Measurements from ENCODE around the gene PRKCE. TPM values are rescaled to one million over a fixed set of nuclear protein-coding genes. Genes with fewer than 3 reads are reported as not detected.

PRKCE gene
- total RNA-seq, 1 experiment from 2014 or later: 21.7 TPM

DNA sequence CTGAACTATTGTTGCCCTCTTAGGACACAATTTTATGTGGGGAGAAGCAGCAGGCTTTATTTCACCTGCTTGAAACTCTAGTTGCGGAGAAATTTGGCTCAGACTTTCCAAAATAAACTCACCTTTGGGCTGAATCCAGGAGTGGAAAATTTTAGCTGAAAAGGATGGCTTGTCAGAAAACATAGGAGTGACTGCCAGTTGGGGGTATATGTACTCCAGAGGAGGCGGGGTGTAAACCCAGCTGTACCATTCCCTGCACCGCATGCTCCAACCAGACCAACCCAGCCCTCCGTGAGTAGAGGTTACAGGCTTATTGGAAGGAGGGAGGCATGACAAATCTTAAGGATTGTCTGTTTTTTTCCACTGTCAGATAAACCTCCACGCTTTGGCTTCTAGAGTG, 53.8 kb downstream of the PRKCE start:
- Histone ChIP-seq H2AFZ (no peak overlapping the region), H3K9me2 (ENCODE audit: insufficient read depth) (no peaks in the 10 kb centered on the region), H3K9me3 (ENCODE audit: insufficient read depth, low read depth) (peaks cover 4% of the 10 kb centered on the region; the same call in 1 of the 2 replicates), H3K4me1 (replicated peaks; ENCODE audit: insufficient read depth) (peaks cover 9% of the 10 kb centered on the region), H3K4me3 (no peak overlapping the region), H3K4me2 (no peak overlapping the region), H3K27me3 (ENCODE audit: insufficient read depth, low read depth) (no peaks in the 10 kb centered on the region), H3K27ac (peak overlapping the region; percentile 24; the same call in 1 of the 2 replicates), H3F3A (ENCODE audit: insufficient read depth, low read depth) (no peaks in the 10 kb centered on the region), H3K36me3 (ENCODE audit: low read depth) (peaks cover 16% of the 10 kb centered on the region; the same call in 1 of the 2 replicates), H3K79me2 (ENCODE audit: low read depth) (peaks cover 11% of the 10 kb centered on the region), H4K20me1 (ENCODE audit: insufficient read depth) (no peaks in the 10 kb centered on the region)
- CTCF ChIA-PET: no interaction called here
- POLR2A ChIA-PET (ENCODE audit: unreplicated experiment): no interaction called here
- no TSS peak for BruUV-seq (replicated peaks)
- no peak for DNase-seq
- intact Hi-C loops (cut with micrococcal nuclease; ENCODE audit: unreplicated experiment): no loop called here
- TF ChIP-seq EZH2 (IDR thresholded peaks at IDR 0.05; ENCODE audit: low read depth): no peak
- TF ChIP-seq, protein P1, sequence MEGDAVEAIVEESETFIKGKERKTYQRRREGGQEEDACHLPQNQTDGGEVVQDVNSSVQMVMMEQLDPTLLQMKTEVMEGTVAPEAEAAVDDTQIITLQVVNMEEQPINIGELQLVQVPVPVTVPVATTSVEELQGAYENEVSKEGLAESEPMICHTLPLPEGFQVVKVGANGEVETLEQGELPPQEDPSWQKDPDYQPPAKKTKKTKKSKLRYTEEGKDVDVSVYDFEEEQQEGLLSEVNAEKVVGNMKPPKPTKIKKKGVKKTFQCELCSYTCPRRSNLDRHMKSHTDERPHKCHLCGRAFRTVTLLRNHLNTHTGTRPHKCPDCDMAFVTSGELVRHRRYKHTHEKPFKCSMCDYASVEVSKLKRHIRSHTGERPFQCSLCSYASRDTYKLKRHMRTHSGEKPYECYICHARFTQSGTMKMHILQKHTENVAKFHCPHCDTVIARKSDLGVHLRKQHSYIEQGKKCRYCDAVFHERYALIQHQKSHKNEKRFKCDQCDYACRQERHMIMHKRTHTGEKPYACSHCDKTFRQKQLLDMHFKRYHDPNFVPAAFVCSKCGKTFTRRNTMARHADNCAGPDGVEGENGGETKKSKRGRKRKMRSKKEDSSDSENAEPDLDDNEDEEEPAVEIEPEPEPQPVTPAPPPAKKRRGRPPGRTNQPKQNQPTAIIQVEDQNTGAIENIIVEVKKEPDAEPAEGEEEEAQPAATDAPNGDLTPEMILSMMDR (conservative IDR thresholded peaks at IDR 0.05): no peak

DNA sequence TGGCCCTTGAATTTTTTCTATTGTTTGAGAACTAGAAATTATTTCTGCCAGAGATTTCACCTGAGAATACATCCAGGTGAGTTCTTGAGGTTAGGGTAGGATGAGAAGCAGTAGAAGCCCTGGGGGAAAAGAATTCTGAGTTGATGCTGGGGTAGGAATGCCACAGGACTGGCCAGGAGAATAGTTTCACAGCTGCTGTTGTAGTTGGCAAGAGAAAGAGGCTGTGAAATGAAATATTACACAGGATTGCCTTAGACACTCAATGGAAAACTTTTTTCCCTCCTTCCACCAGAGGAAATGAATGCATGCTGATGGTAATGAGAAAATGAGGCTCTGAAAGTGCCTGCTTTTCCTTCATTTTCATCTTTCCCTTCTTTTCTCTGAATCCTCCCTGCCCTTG, 54.6 kb downstream of the PRKCE start:
- Histone ChIP-seq H3K4me1 (replicated peaks; ENCODE audit: insufficient read depth) (peaks cover 9% of the 10 kb centered on the region), H3K27ac (peak overlapping the region; percentile 49), H3F3A (ENCODE audit: insufficient read depth, low read depth) (no peaks in the 10 kb centered on the region), H3K4me3 (no peak overlapping the region), H3K9me2 (ENCODE audit: insufficient read depth) (no peaks in the 10 kb centered on the region), H4K20me1 (ENCODE audit: insufficient read depth) (no peaks in the 10 kb centered on the region), H3K79me2 (ENCODE audit: low read depth) (peaks cover 11% of the 10 kb centered on the region), H3K27me3 (ENCODE audit: insufficient read depth, low read depth) (no peaks in the 10 kb centered on the region), H3K9me3 (ENCODE audit: insufficient read depth, low read depth) (peaks cover 4% of the 10 kb centered on the region; the same call in 1 of the 2 replicates), H3K4me2 (no peak overlapping the region), H2AFZ (no peak overlapping the region), H3K36me3 (ENCODE audit: low read depth) (peaks cover 16% of the 10 kb centered on the region; the same call in 1 of the 2 replicates)
- POLR2A ChIA-PET (ENCODE audit: unreplicated experiment): no interaction called here
- DNase-seq: peak in 1 of 2 experiments; percentile 61
- intact Hi-C loops (cut with micrococcal nuclease; ENCODE audit: unreplicated experiment): no loop called here
- TF ChIP-seq EZH2 (IDR thresholded peaks at IDR 0.05; ENCODE audit: low read depth): no peak
- TF ChIP-seq, protein P1 (conservative IDR thresholded peaks at IDR 0.05): no peak
- BruUV-seq (replicated peaks): no TSS peak
- CTCF ChIA-PET: no interaction called here

DNA sequence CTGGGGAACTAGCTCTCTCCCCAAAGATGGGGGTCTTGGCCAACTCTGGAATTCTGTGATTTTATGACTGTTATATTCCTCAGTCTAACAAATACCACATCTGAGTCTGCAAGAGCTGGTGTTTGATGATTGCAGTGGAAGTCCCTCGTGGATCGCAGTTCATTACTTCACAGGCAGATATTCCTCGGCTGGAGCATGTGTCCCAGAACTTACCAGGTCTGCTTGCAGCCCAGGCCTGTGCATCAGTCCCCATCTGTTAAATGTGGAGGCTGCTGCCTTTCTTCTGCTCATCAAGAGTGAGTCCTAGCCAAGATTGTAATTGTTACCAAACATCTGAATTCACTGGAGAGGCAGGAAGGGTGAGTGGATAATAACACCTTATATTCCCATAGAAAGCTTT, 55.5 kb downstream of the PRKCE start:
- Histone ChIP-seq H4K20me1 (ENCODE audit: insufficient read depth) (no peaks in the 10 kb centered on the region), H3K9me3 (ENCODE audit: insufficient read depth, low read depth) (peaks cover 4% of the 10 kb centered on the region; the same call in 1 of the 2 replicates), H3K4me1 (replicated peaks; ENCODE audit: insufficient read depth) (peaks cover 9% of the 10 kb centered on the region), H3K4me3 (no peak overlapping the region), H3K79me2 (ENCODE audit: low read depth) (peaks cover 11% of the 10 kb centered on the region), H3K27ac (no peak overlapping the region), H2AFZ (no peak overlapping the region), H3K9me2 (ENCODE audit: insufficient read depth) (no peaks in the 10 kb centered on the region), H3K27me3 (ENCODE audit: insufficient read depth, low read depth) (no peaks in the 10 kb centered on the region), H3K36me3 (ENCODE audit: low read depth) (peaks cover 16% of the 10 kb centered on the region; the same call in 1 of the 2 replicates), H3K4me2 (no peak overlapping the region), H3F3A (ENCODE audit: insufficient read depth, low read depth) (no peaks in the 10 kb centered on the region)
- ChIA-PET CTCF (no interaction called here), POLR2A (ENCODE audit: unreplicated experiment) (no interaction called here)
- no TSS peak for BruUV-seq (replicated peaks)
- no peak for DNase-seq
- intact Hi-C loops (cut with micrococcal nuclease; ENCODE audit: unreplicated experiment): no loop called here
- TF ChIP-seq, protein P1 (conservative IDR thresholded peaks at IDR 0.05): no peak
- no peak for TF ChIP-seq EZH2 (IDR thresholded peaks at IDR 0.05; ENCODE audit: low read depth)
